Endothelial cell of umbilical vein (primary cell): ENCODE measurements around the gene UGT1A5. TPM values are rescaled to one million over a fixed set of nuclear protein-coding genes. Genes with fewer than 3 reads are reported as not detected.

Experiments
- BruUV-seq: library from RNA; stranded (reverse); fragments of 400-500 nt; replicated peaks from 2 replicates; lab custom pipeline; 2021; lab: Mats Ljungman, UMichigan
- CTCF ChIA-PET: fragments of 300-600, 350-600 bp; sonication (Branson Sonifier 250); formaldehyde crosslinking; loops from one replicate; lab custom pipeline; 2021; ENCODE audit warnings: antibody characterized with exemption, inconsistent platforms; lab: Charles Lee
- POLR2A ChIA-PET: fragments of 300-600, 350-600 bp; sonication (Branson Sonifier 250); formaldehyde crosslinking; loops from one replicate; lab custom pipeline; 2021; ENCODE audit warnings: antibody characterized with exemption, inconsistent platforms; lab: Charles Lee
- DNase-seq: peaks from one replicate; pipeline ENCODE4 v3.0.0-alpha.2; 2011; ENCODE audit warnings: low read depth, low spot score
- FAIRE-seq: peaks from 2 replicates; lab custom pipeline; 2011; peaks lifted over from hg19 to GRCh38; lab: Jason Lieb, UNC
- H2AFZ ChIP-seq: 2 replicates; pipeline ENCODE4 v1.6.0; 2012; ENCODE audit warnings: low read depth, low read length, control low read depth, inconsistent platforms
- H3K27ac ChIP-seq: 2 replicates; pipeline ENCODE4 v1.5.1; 2011; ENCODE audit warnings: low read depth, mild to moderate bottlenecking, control low read depth, low read length, moderate library complexity; ENCODE audit not compliant: insufficient read depth
- H3K27me3 ChIP-seq, 2 experiments: 2 replicates each; pipeline versions ENCODE4 v1.6.0 to v1.6.1; 2011; ENCODE audit warnings: low read length in 2 of 2, mixed read lengths in 1 of 2; ENCODE audit not compliant: control insufficient read depth in 2 of 2, insufficient read depth in 2 of 2
- H3K36me3 ChIP-seq, 2 experiments: 2 replicates in 1 of 2; 3 replicates in 1 of 2; pipeline ENCODE4 v1.5.1; 2011; ENCODE audit warnings: low read length in 2 of 2, mild to moderate bottlenecking in 1 of 2, moderate library complexity in 1 of 2; ENCODE audit not compliant: control insufficient read depth in 2 of 2, insufficient read depth in 2 of 2; ENCODE audit errors: extremely low read depth in 1 of 2
- H3K4me1 ChIP-seq: 3 replicates; pipeline ENCODE4 v1.5.1; 2011; ENCODE audit warnings: mild to moderate bottlenecking, low read length; ENCODE audit not compliant: control insufficient read depth, insufficient read depth; ENCODE audit errors: extremely low read depth
- H3K4me2 ChIP-seq: 2 replicates; pipeline ENCODE4 v1.6.1; 2011; ENCODE audit warnings: low read length, control low read depth, mixed read lengths; ENCODE audit not compliant: insufficient read depth
- H3K4me3 ChIP-seq, 3 experiments: fragments of 200-600 bp in 1 of 3; sonication (generic), shearing (Covaris generic) in 1 of 3; replicated peaks in 1 of 3; 2 replicates each; pipeline ENCODE4 v1.5.1; 2011 to 2016; ENCODE audit warnings: control low read depth in 3 of 3, low read length in 3 of 3, mild to moderate bottlenecking in 2 of 3, inconsistent platforms in 1 of 3, low read depth in 1 of 3, moderate library complexity in 1 of 3; ENCODE audit not compliant: insufficient read depth in 1 of 3
- H3K79me2 ChIP-seq: 2 replicates; pipeline ENCODE4 v1.6.0; 2012; ENCODE audit warnings: low read length, inconsistent platforms; ENCODE audit not compliant: control insufficient read depth, insufficient read depth
- H3K9ac ChIP-seq: replicated peaks from 2 replicates; pipeline ENCODE3; 2011; ENCODE audit warnings: low read length, control low read depth; ENCODE audit not compliant: insufficient read depth; ENCODE audit errors: extremely low read depth
- H3K9me1 ChIP-seq: replicated peaks from 3 replicates; pipeline ENCODE4 v1.6.0; 2011; ENCODE audit warnings: mild to moderate bottlenecking, low read length; ENCODE audit not compliant: control insufficient read depth, insufficient read depth; ENCODE audit errors: extremely low read depth
- H3K9me3 ChIP-seq: replicated peaks from 2 replicates; pipeline ENCODE4 v1.5.1; 2012; ENCODE audit warnings: low read length, inconsistent platforms; ENCODE audit not compliant: control insufficient read depth, insufficient read depth
- H4K20me1 ChIP-seq: replicated peaks from 2 replicates; pipeline ENCODE3; 2011; ENCODE audit warnings: mild to moderate bottlenecking, low read length; ENCODE audit not compliant: control insufficient read depth, insufficient read depth; ENCODE audit errors: extremely low read depth
- CTCF ChIP-seq, 2 donors: IDR thresholded peaks; 1 replicate in 1 of 2; 2 replicates in 1 of 2; pipeline ENCODE4 v1.5.1; 2011; ENCODE audit warnings: low read length in 2 of 2, mild to moderate bottlenecking in 2 of 2, moderate library complexity in 2 of 2, control low read depth in 1 of 2, inconsistent platforms in 1 of 2, low read depth in 1 of 2; ENCODE audit not compliant: insufficient read depth in 1 of 2; ENCODE audit errors: extremely low read depth in 1 of 2
- EZH2 ChIP-seq: IDR thresholded peaks from 2 replicates; pipeline ENCODE4 v1.6.1; 2012; ENCODE audit warnings: borderline replicate concordance, low read depth, mild to moderate bottlenecking, moderate library complexity, low read length, inconsistent platforms; ENCODE audit not compliant: severe bottlenecking
- FOS ChIP-seq: IDR thresholded peaks from 2 replicates; pipeline ENCODE4 v1.6.1; 2011; ENCODE audit warnings: mild to moderate bottlenecking, low read length, moderate library complexity, borderline replicate concordance; ENCODE audit not compliant: insufficient read depth
- GATA2 ChIP-seq: IDR thresholded peaks from 2 replicates; pipeline ENCODE4 v1.7.0; 2011; ENCODE audit warnings: low read depth, mild to moderate bottlenecking, moderate library complexity, mixed read lengths, low read length; ENCODE audit not compliant: insufficient read length, insufficient read depth
- JUN ChIP-seq: IDR thresholded peaks from 2 replicates; pipeline ENCODE4 v1.6.1; 2011; ENCODE audit warnings: borderline replicate concordance, low read depth; ENCODE audit not compliant: insufficient read length, insufficient read depth
- MYC ChIP-seq: IDR thresholded peaks from one replicate; pipeline ENCODE4 v1.6.1; 2011; ENCODE audit warnings: mild to moderate bottlenecking, low read depth, low read length
- POLR2A ChIP-seq: IDR thresholded peaks from 2 replicates; pipeline ENCODE4 v1.6.1; 2012; ENCODE audit warnings: low read depth, mild to moderate bottlenecking, control low read depth, low read length
- POLR2AphosphoS5 ChIP-seq: IDR thresholded peaks from 2 replicates; pipeline ENCODE4 v1.6.1; 2012; ENCODE audit warnings: low read depth, mild to moderate bottlenecking, control low read depth, low read length, moderate library complexity; ENCODE audit not compliant: insufficient read depth
- dilution Hi-C: fragments of 300-500 bp; cut with MboI; formaldehyde crosslinking; loops from one replicate; pipeline ENCODE4 v1.15.0; 2019; ENCODE audit warnings: low sequenced_read_pairs; ENCODE audit not compliant: extremely low pct_ligation_motif_present
- intact Hi-C: fragments of 100-400 bp; cut with micrococcal nuclease; formaldehyde crosslinking; loops from one replicate; pipeline ENCODE4 v1.10.0; 2022
- polyA plus RNA-seq, 4 experiments: library from polyadenylated mRNA; depleted of rRNA in 3 of 4; stranded (reverse) in 3 of 4; unstranded in 1 of 4; fragments of >200 nt; gene quantifications; 2 replicates each; pipeline versions ENCODE4 v1.2.1 to v1.2.3, GENCODE V29; 2011 to 2012; ENCODE audit warnings: missing spikeins in 1 of 4
- total RNA-seq: library from RNA; stranded (reverse); gene quantifications from 2 replicates; pipeline ENCODE4 v1.2.3, GENCODE V29; 2021
- TF ChIP-seq, protein P1 (sequence below): IDR thresholded peaks from 2 replicates; pipeline ENCODE4 v1.6.1; 2011; ENCODE audit not compliant: insufficient read depth, insufficient read length

Gene UGT1A5
- total and polyA plus RNA-seq, 2 donors (not counting 3 experiments of a cell fraction or from before 2014, with no cell fraction given): not detected

GRCh38 chr2:233772583-233772982, 59.9 kb downstream of the UGT1A5 start:
- no peak overlapping the region for H3K4me3 ChIP-seq
- no peaks in the 10 kb centered on the region for H4K20me1 ChIP-seq
- no peak overlapping the region for H3K4me2 ChIP-seq
- no TSS peak for BruUV-seq
- dilution Hi-C loops (no loop called here), intact Hi-C loops (loop anchor here (2.0 kb wide), 1 partner anchor 324 kb away; no protein-coding TSS in a partner anchor)
- no peaks in the 10 kb centered on the region for H3K9me1 ChIP-seq
- TF ChIP-seq MYC (no peak), POLR2A (no peak), CTCF (IDR thresholded peaks at IDR 0.05; ENCODE audit: extremely low read depth in 1 of 2, insufficient read depth in 1 of 2, low read depth in 1 of 2, low read length in 2 of 2) (no peak), FOS (no peak), EZH2 (no peak), GATA2 (no peak), JUN (no peak), POLR2AphosphoS5 (no peak)
- TF ChIP-seq, protein P1, sequence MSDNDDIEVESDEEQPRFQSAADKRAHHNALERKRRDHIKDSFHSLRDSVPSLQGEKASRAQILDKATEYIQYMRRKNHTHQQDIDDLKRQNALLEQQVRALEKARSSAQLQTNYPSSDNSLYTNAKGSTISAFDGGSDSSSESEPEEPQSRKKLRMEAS: no peak
- no peaks in the 10 kb centered on the region for H3K4me1 ChIP-seq
- no peak overlapping the region for H2AFZ ChIP-seq
- no peaks in the 10 kb centered on the region for H3K9me3 ChIP-seq
- DNase-seq (no peak), FAIRE-seq (no peak)
- no peak overlapping the region for H3K27ac ChIP-seq
- H3K9ac ChIP-seq: no peak overlapping the region
- H3K27me3 ChIP-seq: no peaks in the 10 kb centered on the region
- no peaks in the 10 kb centered on the region for H3K79me2 ChIP-seq
- POLR2A ChIA-PET: no interaction called here
- no peaks in the 10 kb centered on the region for H3K36me3 ChIP-seq
- CTCF ChIA-PET: no interaction called here
